ENCODE results near the gene MRPL40. TPM values are rescaled to one million over a fixed set of nuclear protein-coding genes. Genes with fewer than 3 reads are reported as not detected.

Gene MRPL40
- total RNA-seq, 1 donor: 34.4 TPM

- peaks cover 35% of the 10 kb centered on the region for H3K79me2 ChIP-seq (ENCODE audit: insufficient read depth, low read length)
- H3K4me1 ChIP-seq (ENCODE audit: insufficient read depth, low read length): peaks cover 13% of the 10 kb centered on the region
- peak overlapping the region; percentile 99 for H3K4me2 ChIP-seq (ENCODE audit: insufficient read depth, low read length)
- no peak for DNase-seq (ENCODE audit: insufficient read length, low spot score, missing footprints)
- peaks cover 8% of the 10 kb centered on the region for H4K20me1 ChIP-seq (ENCODE audit: insufficient read depth, low read length)
- no peaks in the 10 kb centered on the region for H3K27me3 ChIP-seq (ENCODE audit: insufficient read depth, low read length)
- no peak for TF ChIP-seq CTCF (IDR thresholded peaks at IDR 0.05; ENCODE audit: extremely low read depth, low read depth, low read length)
- no peak overlapping the region for H3K4me3 ChIP-seq (ENCODE audit: insufficient read depth, low read length)
- no peak overlapping the region for H3K27ac ChIP-seq (ENCODE audit: low read depth, low read length)
- H3K9me3 ChIP-seq (ENCODE audit: low read depth, low read length): no peaks in the 10 kb centered on the region
- H2AFZ ChIP-seq (ENCODE audit: low read length): no peak overlapping the region
- H3K36me3 ChIP-seq (ENCODE audit: insufficient read depth, low read length): peaks cover 46% of the 10 kb centered on the region
Measured at GRCh38 chr22:19448739-19449421, 16.5 kb downstream of the MRPL40 start.

GRCh38 chr22:19449422-19449767, 17.1 kb downstream of the MRPL40 start:
- no peak overlapping the region for H3K4me3 ChIP-seq (ENCODE audit: insufficient read depth, low read length)
- no peaks in the 10 kb centered on the region for H3K9me3 ChIP-seq (ENCODE audit: low read depth, low read length)
- TF ChIP-seq CTCF (IDR thresholded peaks at IDR 0.05; ENCODE audit: extremely low read depth, low read depth, low read length): no peak
- H3K27ac ChIP-seq (ENCODE audit: low read depth, low read length): no peak overlapping the region
- no peak overlapping the region for H3K4me2 ChIP-seq (ENCODE audit: insufficient read depth, low read length)
- peaks cover 30% of the 10 kb centered on the region for H3K79me2 ChIP-seq (ENCODE audit: insufficient read depth, low read length)
- H3K27me3 ChIP-seq (ENCODE audit: insufficient read depth, low read length): no peaks in the 10 kb centered on the region
- H4K20me1 ChIP-seq (ENCODE audit: insufficient read depth, low read length): peaks cover 3% of the 10 kb centered on the region
- DNase-seq (ENCODE audit: insufficient read length, low spot score, missing footprints): no peak
- peaks cover 46% of the 10 kb centered on the region for H3K36me3 ChIP-seq (ENCODE audit: insufficient read depth, low read length)
- H2AFZ ChIP-seq (ENCODE audit: low read length): no peak overlapping the region
- peaks cover 13% of the 10 kb centered on the region for H3K4me1 ChIP-seq (ENCODE audit: insufficient read depth, low read length)

GRCh38 chr22:19450363-19451175, 18.2 kb downstream of the MRPL40 start:
- Histone ChIP-seq H3K27ac (ENCODE audit: low read depth, low read length) (no peak overlapping the region), H3K9me3 (ENCODE audit: low read depth, low read length) (no peaks in the 10 kb centered on the region), H3K4me3 (ENCODE audit: insufficient read depth, low read length) (no peak overlapping the region), H3K79me2 (ENCODE audit: insufficient read depth, low read length) (peaks cover 18% of the 10 kb centered on the region), H3K27me3 (ENCODE audit: insufficient read depth, low read length) (no peaks in the 10 kb centered on the region), H4K20me1 (ENCODE audit: insufficient read depth, low read length) (no peaks in the 10 kb centered on the region), H3K4me1 (ENCODE audit: insufficient read depth, low read length) (peaks cover 13% of the 10 kb centered on the region), H3K4me2 (ENCODE audit: insufficient read depth, low read length) (no peak overlapping the region), H2AFZ (ENCODE audit: low read length) (no peak overlapping the region), H3K36me3 (ENCODE audit: insufficient read depth, low read length) (peaks cover 55% of the 10 kb centered on the region)
- TF ChIP-seq CTCF (IDR thresholded peaks at IDR 0.05; ENCODE audit: extremely low read depth, low read depth, low read length): no peak
- no peak for DNase-seq (ENCODE audit: insufficient read length, low spot score, missing footprints)

- Histone ChIP-seq H3K27ac (ENCODE audit: low read depth, low read length) (no peak overlapping the region), H3K27me3 (ENCODE audit: insufficient read depth, low read length) (no peaks in the 10 kb centered on the region), H3K9me3 (ENCODE audit: low read depth, low read length) (no peaks in the 10 kb centered on the region), H3K79me2 (ENCODE audit: insufficient read depth, low read length) (peaks cover 8% of the 10 kb centered on the region), H3K4me2 (ENCODE audit: insufficient read depth, low read length) (no peak overlapping the region), H3K4me3 (ENCODE audit: insufficient read depth, low read length) (no peak overlapping the region), H4K20me1 (ENCODE audit: insufficient read depth, low read length) (no peaks in the 10 kb centered on the region), H3K4me1 (ENCODE audit: insufficient read depth, low read length) (peaks cover 13% of the 10 kb centered on the region), H3K36me3 (ENCODE audit: insufficient read depth, low read length) (peaks cover 65% of the 10 kb centered on the region), H2AFZ (ENCODE audit: low read length) (no peak overlapping the region)
- no peak for TF ChIP-seq CTCF (IDR thresholded peaks at IDR 0.05; ENCODE audit: extremely low read depth, low read depth, low read length)
- DNase-seq (ENCODE audit: insufficient read length, low spot score, missing footprints): no peak
Measured at GRCh38 chr22:19451570-19451969, 19.2 kb downstream of the MRPL40 start.
